HepG2 (cell line): ENCODE results near the gene ZNF213. TPM values are rescaled to one million over a fixed set of nuclear protein-coding genes. Genes with fewer than 3 reads are reported as not detected.

ENCODE experiments used
- DNMT3B ChIP-seq: conservative IDR thresholded peaks from 2 replicates; pipeline ENCODE4 v1.6.1; 2016; ENCODE audit warnings: missing biosample characterization, control low read depth
- GFI1 ChIP-seq: sonication (generic); formaldehyde crosslinking; IDR thresholded peaks from 2 replicates; pipeline ENCODE4 v1.5.0; 2020; ENCODE audit warnings: missing genetic modification reagents, mild to moderate bottlenecking, borderline replicate concordance
- MAFF ChIP-seq: IDR thresholded peaks from 2 replicates; pipeline ENCODE4 v1.6.1; 2011; ENCODE audit warnings: low read depth, low read length, improper control_type of control experiment
- MTF1 ChIP-seq: sonication (generic); formaldehyde crosslinking; IDR thresholded peaks from 2 replicates; pipeline ENCODE4 v1.5.0; 2020; ENCODE audit warnings: missing genetic modification reagents
- PLRG1 ChIP-seq: fragments of 450-650 bp; conservative IDR thresholded peaks from 2 replicates; pipeline ENCODE4 v1.6.1; 2016
- RBAK ChIP-seq: sonication (generic); formaldehyde crosslinking; IDR thresholded peaks from 2 replicates; pipeline ENCODE4 v1.5.1; 2020; ENCODE audit warnings: mild to moderate bottlenecking, missing genetic modification reagents
- RORA ChIP-seq: sonication (generic); formaldehyde crosslinking; IDR thresholded peaks from 2 replicates; pipeline ENCODE4 v1.5.0; 2020; ENCODE audit warnings: mild to moderate bottlenecking, missing genetic modification reagents, moderate library complexity
- SMAD3 ChIP-seq: sonication (generic); formaldehyde crosslinking; IDR thresholded peaks from 2 replicates; pipeline ENCODE4 v1.4.0; 2020; ENCODE audit warnings: missing genetic modification reagents
- SMC3 ChIP-seq: IDR thresholded peaks from 2 replicates; pipeline ENCODE4 v1.6.1; 2011; ENCODE audit warnings: low read length, improper control_type of control experiment
- ZBTB38 ChIP-seq: sonication (generic); formaldehyde crosslinking; IDR thresholded peaks from 2 replicates; pipeline ENCODE4 v1.5.1; 2020; ENCODE audit warnings: mild to moderate bottlenecking, missing genetic modification reagents
- ZMAT3 ChIP-seq: sonication (generic); formaldehyde crosslinking; conservative IDR thresholded peaks from 2 replicates; pipeline ENCODE4 v1.7.0; 2021; ENCODE audit warnings: missing genetic modification reagents
- ZMYM3 ChIP-seq: sonication (generic); formaldehyde crosslinking; IDR thresholded peaks from 2 replicates; pipeline ENCODE4 v1.5.1; 2020; ENCODE audit warnings: mild to moderate bottlenecking, missing genetic modification reagents
- ZNF33A ChIP-seq: sonication (generic); formaldehyde crosslinking; IDR thresholded peaks from 2 replicates; pipeline ENCODE4 v1.5.1; 2020; ENCODE audit warnings: missing genetic modification reagents, mild to moderate bottlenecking, moderate library complexity, borderline replicate concordance
- ZNF350 ChIP-seq: sonication (generic); formaldehyde crosslinking; IDR thresholded peaks from 2 replicates; pipeline ENCODE4 v1.4.0; 2020; ENCODE audit warnings: mild to moderate bottlenecking, low read depth, missing genetic modification reagents, borderline replicate concordance
- ZNF496 ChIP-seq: sonication (generic); formaldehyde crosslinking; IDR thresholded peaks from 2 replicates; pipeline ENCODE4 v1.8.1; 2023; ENCODE audit warnings: mild to moderate bottlenecking, moderate library complexity, missing genetic modification reagents; ENCODE audit not compliant: insufficient replicate concordance
- ZNF788 ChIP-seq: sonication (generic); formaldehyde crosslinking; IDR thresholded peaks from 2 replicates; pipeline ENCODE4 v1.5.0; 2020; ENCODE audit warnings: mild to moderate bottlenecking, missing genetic modification reagents, borderline replicate concordance
- ZNF891 ChIP-seq: sonication (generic); formaldehyde crosslinking; IDR thresholded peaks from 2 replicates; pipeline ENCODE4 v1.5.0; 2020; ENCODE audit warnings: mild to moderate bottlenecking, missing genetic modification reagents
- ZSCAN29 ChIP-seq: sonication (generic); formaldehyde crosslinking; conservative IDR thresholded peaks from 2 replicates; pipeline ENCODE4 v1.4.0; 2020; ENCODE audit warnings: mild to moderate bottlenecking, missing genetic modification reagents
- ZSCAN30 ChIP-seq: sonication (generic); formaldehyde crosslinking; IDR thresholded peaks from 2 replicates; pipeline ENCODE4 v1.5.0; 2020; ENCODE audit warnings: mild to moderate bottlenecking, missing genetic modification reagents
- polyA plus RNA-seq, 8 experiments: library from polyadenylated mRNA; depleted of rRNA in 3 of 8; stranded (reverse) in 7 of 8; unstranded in 1 of 8; fragments of >200 nt; fragmentation: Illumina TruSeq in 4 of 8; extraction: Trizol in 4 of 8; gene quantifications; 2 replicates each; pipeline versions ENCODE4 v1.2.1 to v1.2.3, GENCODE V29; 2011 to 2016; ENCODE audit warnings: low read depth in 4 of 8, missing spikeins in 1 of 8, mixed read lengths in 1 of 8; ENCODE audit not compliant: insufficient read depth in 1 of 8
- total RNA-seq, 5 experiments: library from RNA; depleted of rRNA; stranded (reverse); fragments of >200 nt; fragmentation: Illumina TruSeq; extraction: Trizol; gene quantifications; 2 replicates each; pipeline ENCODE4 v1.2.3, GENCODE V29; 2016; ENCODE audit warnings: low read depth in 1 of 5
- TF ChIP-seq, protein P1 (sequence below): sonication (generic); formaldehyde crosslinking; IDR thresholded peaks from 2 replicates; pipeline ENCODE4 v1.8.1; 2023; ENCODE audit warnings: mild to moderate bottlenecking, inconsistent platforms, moderate library complexity, missing genetic modification reagents, borderline replicate concordance
- TF ChIP-seq, protein P2 (sequence below): sonication (generic); formaldehyde crosslinking; IDR thresholded peaks from 2 replicates; pipeline ENCODE4 v1.4.0; 2020; ENCODE audit warnings: missing genetic modification reagents
- TF ChIP-seq, protein P3 (sequence below): sonication (generic); formaldehyde crosslinking; IDR thresholded peaks from 2 replicates; pipeline ENCODE4 v1.4.0; 2020; ENCODE audit warnings: mild to moderate bottlenecking, missing genetic modification reagents
- TF ChIP-seq, protein P4 (sequence below): sonication (generic); formaldehyde crosslinking; conservative IDR thresholded peaks from 2 replicates; pipeline ENCODE4 v1.4.0; 2020; ENCODE audit warnings: missing genetic modification reagents
- TF ChIP-seq, protein P5 (sequence below): IDR thresholded peaks from 2 replicates; pipeline ENCODE4 v1.6.1; 2016; ENCODE audit warnings: control low read depth

ZNF213 gene
- total and polyA plus RNA-seq, 2 of the 13 experiments (the other 11 are each of a cell fraction or from before 2014, with no cell fraction given): 0.59 to 0.97 TPM

DNA sequence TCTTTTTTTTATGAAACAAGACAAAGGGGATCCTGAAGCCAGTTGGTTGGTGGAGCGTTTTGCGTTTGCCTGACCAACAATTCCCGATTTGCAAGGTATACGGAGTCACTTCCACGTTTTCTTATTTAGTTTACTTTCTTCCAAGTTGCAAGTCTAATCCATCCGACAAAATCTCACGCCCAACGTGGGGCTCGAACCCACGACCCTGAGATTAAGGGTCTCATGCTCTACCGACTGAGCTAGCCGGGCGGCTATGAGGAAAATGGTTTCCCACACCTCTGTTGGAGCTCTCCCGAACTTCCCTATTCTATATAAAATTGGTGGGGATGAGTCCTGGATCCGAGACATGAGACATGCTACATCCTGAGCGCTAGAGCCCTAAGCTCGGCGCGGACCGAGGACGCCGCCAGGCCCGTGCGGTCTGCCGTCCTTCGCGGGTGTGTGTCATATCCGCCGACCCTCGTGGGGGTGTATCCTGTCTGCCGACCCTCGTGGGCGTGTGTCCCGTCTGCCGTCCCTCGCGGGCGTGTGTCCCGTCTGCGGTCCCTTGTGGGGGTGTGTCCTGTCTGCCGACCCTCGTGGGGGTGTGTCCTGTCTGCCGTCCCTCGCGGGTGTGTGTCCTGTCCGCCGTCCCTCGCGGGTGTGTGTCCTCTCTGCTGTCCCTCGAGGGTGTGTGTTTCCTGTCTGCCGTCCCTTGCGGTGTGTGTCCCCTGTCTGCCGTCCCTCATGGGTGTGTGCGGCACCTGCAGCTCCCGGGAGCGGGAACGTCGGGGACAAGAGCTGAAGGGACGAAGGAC lies 22.6 kb downstream of the ZNF213 start (continued):
- TF ChIP-seq, protein P1, sequence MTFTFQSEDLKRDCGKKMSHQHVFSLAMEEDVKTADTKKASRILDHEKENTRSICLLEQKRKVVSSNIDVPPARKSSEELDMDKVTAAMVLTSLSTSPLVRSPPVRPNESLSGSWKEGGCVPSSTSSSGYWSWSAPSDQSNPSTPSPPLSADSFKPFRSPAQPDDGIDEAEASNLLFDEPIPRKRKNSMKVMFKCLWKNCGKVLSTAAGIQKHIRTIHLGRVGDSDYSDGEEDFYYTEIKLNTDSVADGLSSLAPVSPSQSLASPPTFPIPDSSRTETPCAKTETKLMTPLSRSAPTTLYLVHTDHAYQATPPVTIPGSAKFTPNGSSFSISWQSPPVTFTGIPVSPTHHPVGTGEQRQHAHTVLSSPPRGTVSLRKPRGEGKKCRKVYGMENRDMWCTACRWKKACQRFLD (CRISPR knock-in tag): no peak
- TF ChIP-seq DNMT3B (CRISPR knock-in tag) (no peak), RORA (CRISPR knock-in tag) (no peak), ZNF788 (no peak), MAFF (no peak), ZBTB38 (CRISPR knock-in tag) (no peak), GFI1 (CRISPR knock-in tag) (peak; percentile 48; the same call in 1 of the 2 replicates), RBAK (CRISPR knock-in tag) (no peak), ZNF496 (no peak), PLRG1 (no peak), ZMYM3 (CRISPR knock-in tag) (no peak), SMAD3 (CRISPR knock-in tag) (no peak), ZMAT3 (CRISPR knock-in tag) (no peak), ZNF350 (CRISPR knock-in tag) (0 out of 2 replicates have a peak, but pooled peaks have one; percentile 32), ZNF891 (CRISPR knock-in tag) (no peak), ZSCAN30 (no peak), ZNF33A (no peak), SMC3 (no peak), ZSCAN29 (CRISPR knock-in tag) (no peak), MTF1 (CRISPR knock-in tag) (no peak)
- TF ChIP-seq, protein P2, sequence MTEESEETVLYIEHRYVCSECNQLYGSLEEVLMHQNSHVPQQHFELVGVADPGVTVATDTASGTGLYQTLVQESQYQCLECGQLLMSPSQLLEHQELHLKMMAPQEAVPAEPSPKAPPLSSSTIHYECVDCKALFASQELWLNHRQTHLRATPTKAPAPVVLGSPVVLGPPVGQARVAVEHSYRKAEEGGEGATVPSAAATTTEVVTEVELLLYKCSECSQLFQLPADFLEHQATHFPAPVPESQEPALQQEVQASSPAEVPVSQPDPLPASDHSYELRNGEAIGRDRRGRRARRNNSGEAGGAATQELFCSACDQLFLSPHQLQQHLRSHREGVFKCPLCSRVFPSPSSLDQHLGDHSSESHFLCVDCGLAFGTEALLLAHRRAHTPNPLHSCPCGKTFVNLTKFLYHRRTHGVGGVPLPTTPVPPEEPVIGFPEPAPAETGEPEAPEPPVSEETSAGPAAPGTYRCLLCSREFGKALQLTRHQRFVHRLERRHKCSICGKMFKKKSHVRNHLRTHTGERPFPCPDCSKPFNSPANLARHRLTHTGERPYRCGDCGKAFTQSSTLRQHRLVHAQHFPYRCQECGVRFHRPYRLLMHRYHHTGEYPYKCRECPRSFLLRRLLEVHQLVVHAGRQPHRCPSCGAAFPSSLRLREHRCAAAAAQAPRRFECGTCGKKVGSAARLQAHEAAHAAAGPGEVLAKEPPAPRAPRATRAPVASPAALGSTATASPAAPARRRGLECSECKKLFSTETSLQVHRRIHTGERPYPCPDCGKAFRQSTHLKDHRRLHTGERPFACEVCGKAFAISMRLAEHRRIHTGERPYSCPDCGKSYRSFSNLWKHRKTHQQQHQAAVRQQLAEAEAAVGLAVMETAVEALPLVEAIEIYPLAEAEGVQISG: peak; percentile 42; the same call in 1 of the 2 replicates
- TF ChIP-seq, protein P3, sequence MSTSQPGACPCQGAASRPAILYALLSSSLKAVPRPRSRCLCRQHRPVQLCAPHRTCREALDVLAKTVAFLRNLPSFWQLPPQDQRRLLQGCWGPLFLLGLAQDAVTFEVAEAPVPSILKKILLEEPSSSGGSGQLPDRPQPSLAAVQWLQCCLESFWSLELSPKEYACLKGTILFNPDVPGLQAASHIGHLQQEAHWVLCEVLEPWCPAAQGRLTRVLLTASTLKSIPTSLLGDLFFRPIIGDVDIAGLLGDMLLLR (CRISPR knock-in tag): no peak
- TF ChIP-seq, protein P4, sequence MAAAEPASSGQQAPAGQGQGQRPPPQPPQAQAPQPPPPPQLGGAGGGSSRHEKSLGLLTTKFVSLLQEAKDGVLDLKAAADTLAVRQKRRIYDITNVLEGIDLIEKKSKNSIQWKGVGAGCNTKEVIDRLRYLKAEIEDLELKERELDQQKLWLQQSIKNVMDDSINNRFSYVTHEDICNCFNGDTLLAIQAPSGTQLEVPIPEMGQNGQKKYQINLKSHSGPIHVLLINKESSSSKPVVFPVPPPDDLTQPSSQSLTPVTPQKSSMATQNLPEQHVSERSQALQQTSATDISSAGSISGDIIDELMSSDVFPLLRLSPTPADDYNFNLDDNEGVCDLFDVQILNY (CRISPR knock-in tag): no peak
- TF ChIP-seq, protein P5, sequence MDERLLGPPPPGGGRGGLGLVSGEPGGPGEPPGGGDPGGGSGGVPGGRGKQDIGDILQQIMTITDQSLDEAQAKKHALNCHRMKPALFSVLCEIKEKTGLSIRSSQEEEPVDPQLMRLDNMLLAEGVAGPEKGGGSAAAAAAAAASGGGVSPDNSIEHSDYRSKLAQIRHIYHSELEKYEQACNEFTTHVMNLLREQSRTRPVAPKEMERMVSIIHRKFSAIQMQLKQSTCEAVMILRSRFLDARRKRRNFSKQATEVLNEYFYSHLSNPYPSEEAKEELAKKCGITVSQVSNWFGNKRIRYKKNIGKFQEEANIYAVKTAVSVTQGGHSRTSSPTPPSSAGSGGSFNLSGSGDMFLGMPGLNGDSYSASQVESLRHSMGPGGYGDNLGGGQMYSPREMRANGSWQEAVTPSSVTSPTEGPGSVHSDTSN: no peak
